Breast epithelium (tissue), 3 donors: ENCODE results near the gene CGB2.

Source experiments
- CTCF ChIP-seq, 3 donors: fragments of 450-650 bp; IDR thresholded peaks; one replicate each; pipeline ENCODE4 v1.5.1; 2016 to 2017; ENCODE audit warnings: antibody characterized with exemption in 3 of 3, mild to moderate bottlenecking in 3 of 3, moderate library complexity in 3 of 3
- POLR2A ChIP-seq: fragments of 450-650 bp; IDR thresholded peaks from one replicate; pipeline ENCODE4 v1.6.1; 2016; ENCODE audit warnings: antibody characterized with exemption, mild to moderate bottlenecking, moderate library complexity

DNA sequence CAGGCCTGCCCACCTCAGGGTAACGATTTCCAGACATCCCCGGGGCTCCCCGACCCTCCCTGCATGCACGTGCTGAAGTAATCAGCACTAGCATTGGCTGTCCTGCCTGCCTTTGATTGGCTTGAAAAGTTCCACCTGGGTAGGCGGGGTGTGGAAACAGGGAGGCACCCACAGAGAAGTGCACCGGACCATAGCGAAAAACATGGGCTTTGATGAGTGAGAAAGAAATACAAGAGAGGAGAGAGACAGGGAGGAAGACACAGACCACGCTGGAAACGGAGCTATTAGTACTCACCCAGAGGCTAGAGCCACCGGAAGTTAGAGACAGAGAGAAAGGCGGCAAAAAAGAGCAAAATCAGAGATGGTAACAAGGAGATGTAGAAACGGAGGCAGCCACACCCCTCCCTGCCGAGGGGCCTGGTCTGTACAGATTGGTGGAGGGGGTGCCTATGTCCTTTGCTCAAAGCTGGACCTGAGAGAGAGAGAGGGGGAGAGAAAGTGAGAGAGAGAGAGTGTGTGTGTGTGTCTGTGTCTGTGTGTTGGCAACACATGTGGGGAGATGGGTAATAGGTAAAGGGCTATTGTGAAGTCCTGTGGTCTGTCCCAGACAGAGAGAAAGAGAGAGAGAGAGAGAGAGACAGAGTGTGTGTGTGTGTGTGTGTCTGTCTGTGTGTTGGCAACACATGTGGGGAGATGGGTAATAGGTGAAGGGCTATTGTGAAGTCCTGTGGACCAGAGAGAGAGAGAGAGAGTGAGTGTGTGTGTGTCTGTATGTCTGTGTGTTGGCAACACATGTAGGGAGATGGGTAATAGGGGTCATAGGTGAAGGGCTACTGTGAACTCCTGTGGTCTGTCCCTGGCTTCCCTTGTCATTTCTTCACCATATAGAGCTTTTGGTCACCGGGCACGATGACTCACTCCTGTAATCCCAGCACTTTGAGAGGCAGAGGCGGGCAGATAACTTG is 10.5 kb upstream of the CGB2 start:
- TF ChIP-seq CTCF (IDR thresholded peaks at IDR 0.05) = no peak
- TF ChIP-seq POLR2A = no peak
